HG03571 (cell line): ENCODE measurements around the gene UCHL5.

Experiments used
- ATAC-seq: cut with Tn5 transposase; IDR thresholded peaks from one replicate; pipeline ENCODE4 v1.9.1; 2021; ENCODE audit not compliant: unreplicated experiment

Gene UCHL5, protein sequence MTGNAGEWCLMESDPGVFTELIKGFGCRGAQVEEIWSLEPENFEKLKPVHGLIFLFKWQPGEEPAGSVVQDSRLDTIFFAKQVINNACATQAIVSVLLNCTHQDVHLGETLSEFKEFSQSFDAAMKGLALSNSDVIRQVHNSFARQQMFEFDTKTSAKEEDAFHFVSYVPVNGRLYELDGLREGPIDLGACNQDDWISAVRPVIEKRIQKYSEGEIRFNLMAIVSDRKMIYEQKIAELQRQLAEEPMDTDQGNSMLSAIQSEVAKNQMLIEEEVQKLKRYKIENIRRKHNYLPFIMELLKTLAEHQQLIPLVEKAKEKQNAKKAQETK

GRCh38 chr1:193059282-193060114 is at the start of gene UCHL5, which contains the start of gene RO60:
Gene UCHL5 (minus strand): TSS chr1:193059360. CDS start chr1:193059260, 100 bp downstream.
Gene RO60 (plus strand): TSS chr1:193059612. CDS start chr1:193069055, 9,443 bp downstream.
- ATAC-seq: peak; percentile 94

DNA sequence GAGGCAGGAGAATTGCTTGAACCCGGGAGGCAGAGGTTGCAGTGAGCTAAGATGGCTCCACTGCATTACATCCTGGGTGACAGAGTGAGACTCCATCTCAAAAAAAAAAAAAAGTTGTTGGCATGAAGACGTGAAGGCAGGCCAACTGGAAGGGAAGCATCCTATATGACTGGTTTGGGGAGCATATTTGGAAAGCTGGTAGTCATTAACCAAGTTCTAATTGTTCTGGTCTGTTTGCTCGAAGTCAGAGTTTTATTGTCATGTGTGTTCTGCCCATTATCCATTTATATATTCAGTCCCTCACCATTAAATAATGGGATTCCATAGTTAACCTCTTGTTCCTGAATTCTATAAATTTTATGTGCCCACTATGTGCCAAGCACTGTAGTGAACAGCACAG is 49.3 kb upstream of the UCHL5 start:
- ATAC-seq: no peak

GRCh38 chr1:193105821-193106177 is 46.6 kb upstream of the UCHL5 start:
- no peak for ATAC-seq

DNA sequence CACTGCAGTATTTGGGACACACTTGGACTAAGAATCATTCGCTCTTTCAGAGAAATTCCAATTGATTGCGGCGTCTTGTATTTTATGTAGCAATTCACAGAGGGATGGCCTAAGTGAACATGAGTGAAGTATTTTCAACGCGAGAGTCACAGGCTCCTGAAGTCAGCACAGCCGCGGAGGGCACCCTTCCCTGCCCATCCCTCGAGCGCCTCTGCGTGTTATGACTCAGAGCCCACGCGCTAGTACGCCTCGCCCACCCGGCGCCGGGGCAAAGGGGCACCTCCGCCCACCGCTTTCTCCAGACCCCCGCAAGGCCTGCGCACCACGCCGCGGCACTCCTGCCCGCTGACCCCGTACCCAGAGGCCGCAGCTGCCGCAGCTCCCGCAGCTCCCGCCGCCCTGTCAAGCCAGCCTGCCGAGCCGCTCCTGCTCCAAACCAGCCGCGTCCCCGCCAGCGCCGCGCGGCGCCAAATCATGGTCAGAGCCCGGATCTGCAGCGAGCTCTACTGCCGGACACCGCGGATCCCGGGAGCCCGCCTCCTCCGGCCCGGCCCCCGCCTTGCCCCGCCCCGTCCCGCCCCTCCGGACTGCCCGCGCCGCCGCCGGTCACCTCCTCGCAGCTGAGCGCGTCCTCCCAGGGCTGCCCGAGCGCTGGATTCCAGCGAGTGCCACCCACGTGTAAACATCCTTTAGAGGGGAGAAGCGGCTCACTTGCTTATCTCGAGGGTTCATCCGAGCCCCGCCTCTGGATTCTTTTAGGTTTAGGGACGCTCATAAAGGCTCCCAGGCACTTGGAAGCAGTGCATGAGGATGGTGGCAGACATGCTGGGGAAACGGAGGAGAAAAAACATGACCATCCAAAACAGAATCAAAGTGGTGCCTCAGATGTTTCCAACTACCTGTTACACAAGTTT is 46.0 kb upstream of the UCHL5 start, which contains the start of gene GLRX2:
Gene GLRX2 (minus strand): TSS at position 508 of the 914 bp plus-strand sequence. CDS start 32 bp downstream, at position 476.
- peak; percentile 89 for ATAC-seq

DNA sequence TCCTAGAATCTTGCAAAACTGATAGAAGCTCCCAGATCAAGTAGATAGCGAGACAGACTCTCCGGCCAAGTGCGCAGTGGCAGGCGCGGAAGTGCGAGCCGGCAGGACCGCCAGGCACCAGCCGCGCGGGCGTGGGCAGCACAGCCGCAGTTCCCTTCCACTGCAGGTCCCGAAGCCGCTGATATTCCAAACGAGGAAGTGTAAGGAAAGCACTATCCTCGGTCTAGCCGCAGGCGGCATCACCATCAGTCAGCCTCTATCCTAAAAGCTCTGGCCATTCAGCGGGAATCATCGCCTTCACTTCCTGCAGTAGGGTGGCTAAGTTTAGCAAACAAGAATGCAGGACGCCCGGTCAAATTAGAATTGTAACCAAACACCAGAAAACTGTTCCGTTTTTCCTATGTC is 45.3 kb upstream of the UCHL5 start:
- peak; percentile 34 for ATAC-seq

- no peak for ATAC-seq
Observed at GRCh38 chr1:193103759-193104501, 44.8 kb upstream of the UCHL5 start.

GRCh38 chr1:193102662-193103061 is 43.5 kb upstream of the UCHL5 start:
- no peak for ATAC-seq

GRCh38 chr1:193094112-193094511 is 35.0 kb upstream of the UCHL5 start:
- ATAC-seq: no peak

GRCh38 chr1:193090865-193091264 is 31.7 kb upstream of the UCHL5 start:
- ATAC-seq: no peak

DNA sequence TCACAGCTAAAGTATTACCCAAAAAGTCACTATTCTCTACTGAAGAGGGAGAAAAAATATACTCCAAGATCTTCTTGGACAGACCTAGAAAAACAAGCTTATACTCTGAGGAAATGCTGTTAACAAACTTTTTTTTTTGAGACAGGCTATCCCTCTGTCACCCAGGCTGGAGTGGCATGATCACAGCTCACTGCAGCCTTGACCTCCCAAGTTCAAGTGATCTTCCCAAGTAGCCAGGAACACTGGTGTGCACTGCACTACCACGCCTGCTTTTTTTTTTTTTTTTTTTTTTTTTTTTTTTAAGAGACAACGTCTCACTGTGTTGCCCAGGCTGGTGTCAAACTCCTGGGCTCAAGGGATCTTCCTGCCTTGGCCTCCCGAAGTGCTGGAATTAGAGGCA is 28.7 kb upstream of the UCHL5 start:
- no peak for ATAC-seq

GRCh38 chr1:193086342-193086741 is 27.2 kb upstream of the UCHL5 start:
- no peak for ATAC-seq

DNA sequence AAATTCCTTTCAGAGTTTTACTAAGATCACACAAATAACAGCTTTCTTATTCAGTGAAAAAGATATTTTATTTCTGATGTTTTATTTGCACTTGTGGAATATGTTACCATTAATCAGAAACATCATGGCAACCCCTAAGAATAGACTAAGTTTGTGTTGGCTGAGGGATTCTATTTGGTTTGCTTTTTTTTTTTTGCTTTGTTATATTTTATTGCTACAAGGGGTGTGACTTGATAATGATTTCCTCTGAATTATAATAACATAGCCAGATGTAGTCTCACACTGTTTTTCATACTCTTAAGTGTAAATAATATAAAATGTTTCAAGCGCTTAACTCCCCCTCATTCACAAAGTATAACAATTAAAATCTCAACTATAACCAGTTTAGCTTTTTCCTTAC is 26.1 kb upstream of the UCHL5 start:
- ATAC-seq: no peak

DNA sequence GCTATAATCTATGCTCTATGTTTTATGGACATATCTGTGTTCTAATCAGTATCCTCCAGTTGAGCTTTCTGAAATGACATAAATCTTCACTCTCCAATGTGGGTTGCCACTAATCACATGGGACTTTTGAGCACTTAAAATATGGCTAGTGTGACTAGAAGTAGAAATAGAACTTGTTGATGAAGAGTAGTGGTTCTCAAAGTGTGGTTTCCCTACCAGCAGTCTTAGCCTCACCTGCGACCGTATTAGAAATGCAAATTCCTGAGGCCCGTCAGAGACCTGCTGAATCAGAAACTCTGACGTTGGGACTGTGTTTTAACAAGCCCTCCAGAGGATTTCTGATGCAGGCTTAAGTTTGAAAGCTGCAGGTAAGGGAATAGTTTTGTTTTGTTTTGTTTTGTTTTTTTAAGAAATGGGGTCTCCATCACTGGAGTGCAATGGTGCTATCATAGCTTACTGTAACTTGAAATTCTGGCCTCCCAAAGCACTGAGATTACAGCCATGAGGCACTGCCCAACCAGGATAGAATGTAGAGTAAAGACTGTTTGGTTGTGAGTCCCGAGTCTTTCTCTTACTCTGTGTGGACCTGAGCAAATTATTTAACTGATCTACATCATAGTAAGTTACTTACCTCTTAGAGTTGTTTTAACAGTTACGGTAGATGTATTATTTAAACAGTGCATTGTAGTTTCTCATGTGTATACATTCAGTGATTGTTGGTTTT is 24.4 kb upstream of the UCHL5 start:
- peak; percentile 74 for ATAC-seq

DNA sequence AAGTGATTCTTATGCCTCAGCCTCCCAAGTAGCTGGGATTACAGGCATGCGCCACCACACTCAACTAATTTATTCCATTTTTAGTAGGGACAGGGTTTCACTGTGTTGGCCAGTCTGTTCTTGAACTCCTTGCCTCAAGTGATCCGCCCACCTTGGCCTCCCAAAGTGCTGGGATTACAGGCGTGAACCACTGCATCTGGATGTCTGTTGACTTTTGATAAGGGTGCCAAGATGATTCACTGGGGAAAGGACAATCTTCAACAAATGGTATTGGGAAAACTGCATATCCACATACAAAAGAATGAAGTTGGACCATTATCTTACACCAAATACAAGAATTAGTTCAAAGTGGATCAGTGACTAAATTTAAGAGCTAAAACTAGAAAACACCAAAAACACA is 20.0 kb upstream of the UCHL5 start:
- ATAC-seq: no peak

- ATAC-seq: no peak
Observed at GRCh38 chr1:193077991-193078390, 18.8 kb upstream of the UCHL5 start.

DNA sequence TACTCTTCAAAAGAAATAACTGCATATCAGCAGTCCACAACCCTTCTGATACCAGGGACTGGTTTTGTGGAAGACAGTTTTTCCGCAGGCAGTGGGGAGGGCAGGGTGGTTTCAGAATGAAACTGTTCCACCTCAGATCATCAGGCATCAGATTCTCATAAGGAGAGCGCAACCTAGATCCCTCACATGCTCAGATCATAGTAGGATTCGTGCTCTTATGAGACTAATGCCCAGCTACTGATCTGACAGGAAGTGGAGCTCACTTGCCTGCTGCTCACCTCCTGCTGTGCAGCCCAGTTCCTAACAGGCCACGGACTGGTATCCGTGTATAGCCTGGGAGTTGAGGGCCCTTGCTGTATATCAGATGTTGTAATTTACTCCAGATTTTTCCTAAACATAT is 11.8 kb upstream of the UCHL5 start:
- no peak for ATAC-seq

DNA sequence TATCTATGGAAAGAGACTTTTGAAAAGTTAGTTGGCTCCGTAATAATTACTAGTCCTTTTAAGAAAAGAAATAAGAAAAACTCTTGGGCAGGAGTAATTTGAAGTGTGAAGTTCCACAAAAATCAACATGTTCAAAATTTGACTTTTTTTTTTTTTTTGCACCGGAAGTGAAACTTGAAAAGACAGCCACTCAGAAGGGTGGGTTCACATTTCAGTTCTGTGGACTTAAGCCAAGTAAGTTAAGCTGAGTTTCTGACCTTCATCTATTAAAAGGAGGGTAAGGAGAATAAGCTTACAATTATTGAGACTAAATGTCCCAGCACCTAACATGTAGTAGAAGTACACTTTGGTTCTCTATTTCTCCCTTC is 11.2 kb upstream of the UCHL5 start:
- no peak for ATAC-seq

DNA sequence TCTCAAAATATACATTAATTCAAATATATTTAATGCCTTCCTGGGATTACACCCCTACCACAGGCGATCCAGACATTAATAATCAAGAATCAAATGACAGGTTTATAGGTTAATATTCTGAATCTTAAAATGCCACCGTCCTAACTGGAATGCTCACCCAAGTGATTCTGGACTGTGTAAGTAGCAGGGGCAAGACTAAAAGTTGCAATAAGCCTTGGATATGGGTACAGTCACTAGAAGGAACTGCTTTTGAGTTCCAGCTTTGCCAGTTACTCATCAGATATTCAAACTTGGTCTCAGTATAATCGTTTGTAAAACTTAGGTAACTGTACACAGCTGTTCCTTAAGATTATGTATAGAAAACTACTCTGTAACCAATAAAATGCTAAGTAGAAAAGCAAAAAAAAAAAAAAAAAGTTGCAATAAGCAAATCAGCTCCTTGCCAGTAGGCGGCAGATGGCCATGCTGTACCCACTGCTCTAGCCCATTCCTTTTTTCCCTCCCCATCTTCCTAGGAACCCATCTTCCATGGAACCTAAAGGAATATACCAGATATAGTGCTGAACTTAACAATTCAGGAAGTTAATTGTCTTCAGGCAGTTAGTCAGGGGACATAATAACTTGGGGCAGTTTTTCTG is 10.7 kb upstream of the UCHL5 start:
- ATAC-seq: no peak

DNA sequence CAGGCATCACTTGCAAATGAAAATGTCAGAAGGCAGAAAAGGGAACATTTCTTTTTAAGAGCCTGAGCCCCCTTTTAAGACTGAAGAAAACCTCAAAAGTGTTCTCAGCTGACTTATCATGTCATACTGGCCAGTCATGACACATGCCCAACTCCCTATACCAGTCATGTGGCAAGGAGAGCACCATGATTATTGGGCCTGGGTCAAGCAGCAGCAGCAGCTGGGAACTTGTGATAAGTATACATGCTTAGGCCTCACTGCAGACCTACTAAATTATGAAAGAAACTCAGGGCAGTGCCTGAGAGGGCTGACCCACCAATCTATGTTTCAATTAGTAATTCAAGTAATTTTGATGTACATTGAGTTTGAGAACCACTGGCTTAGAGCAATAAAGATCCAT is 8.9 kb upstream of the UCHL5 start:
- no peak for ATAC-seq
